ENCODE measurements around the gene ZBTB43. TPM values are rescaled to one million over a fixed set of nuclear protein-coding genes. Genes with fewer than 3 reads are reported as not detected.

The ZBTB43 gene
- total and polyA plus RNA-seq, 4 experiments from 2014 or later: 8.2 to 22.7 (median 15.7) TPM

DNA sequence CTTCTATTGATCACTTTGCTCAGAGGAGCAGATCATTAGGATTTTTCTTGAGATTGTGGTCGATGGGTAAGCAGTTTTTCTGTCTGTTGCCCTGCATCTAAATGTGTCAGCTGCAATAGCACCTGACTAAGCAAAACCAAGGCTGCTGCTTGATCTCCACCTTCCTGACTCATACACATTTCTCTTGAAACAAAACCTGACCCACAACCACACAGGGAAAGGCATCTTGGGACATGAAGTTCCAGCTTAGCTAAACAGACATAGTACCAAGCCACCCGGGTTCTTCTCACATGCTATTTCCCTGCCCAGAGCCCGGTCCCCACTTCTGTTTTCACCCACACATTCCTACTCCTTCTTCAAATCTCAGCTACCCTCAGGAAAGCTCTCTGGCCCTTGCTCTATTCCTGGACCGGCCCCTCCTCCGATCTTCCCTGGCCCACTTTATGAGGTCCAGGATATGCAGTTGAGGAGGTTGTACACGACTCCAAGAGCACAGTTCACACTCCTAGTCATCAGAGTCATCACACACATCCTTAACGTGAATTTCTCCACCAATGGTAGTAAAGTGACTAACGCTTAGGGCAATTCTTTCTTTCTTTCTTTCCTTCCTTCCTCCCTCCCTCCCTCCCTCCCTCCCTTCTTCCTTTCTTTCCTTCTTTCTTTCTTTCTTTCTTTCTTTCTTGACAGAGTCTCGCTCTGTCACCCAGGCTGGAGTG lies 16.0 kb upstream of the ZBTB43 start:
- Histone ChIP-seq H3K4me3 (ENCODE audit: low read length in 2 of 2) (no peak overlapping the region), H3K27ac (ENCODE audit: low read depth, low read length) (no peak overlapping the region), H3K36me3 (ENCODE audit: insufficient read depth, low read length) (no peaks in the 10 kb centered on the region), H3K27me3 (ENCODE audit: insufficient read depth, low read length) (no peaks in the 10 kb centered on the region), H3K9me3 (ENCODE audit: control insufficient read depth in 1 of 2, low read length in 2 of 2) (no peaks in the 10 kb centered on the region), H3K4me1 (ENCODE audit: insufficient read depth, low read length) (no peaks in the 10 kb centered on the region)
- H3K27ac Mint-ChIP-seq: no peak overlapping the region
- H3K4me1 Mint-ChIP-seq: no peaks in the 10 kb centered on the region
- DNase-seq: no peak
- CTCF ChIA-PET (ENCODE audit: partially characterized antibody): interaction anchor here (1.1 to 2.8 kb wide), 2 partner anchors 8 to 83 kb away, joined by 8 to 15 read pairs; no protein-coding TSS in a partner anchor
- peaks cover 0 to 1% (median 0%) of the 10 kb centered on the region in 8 donors for H3K9me3 Mint-ChIP-seq
- no peaks in the 10 kb centered on the region for H3K36me3 Mint-ChIP-seq
- intact Hi-C loops (cut with micrococcal nuclease): no loop called here
- peaks cover 31 to 39% of the 10 kb centered on the region in 2 donors for H3K27me3 Mint-ChIP-seq
- POLR2A ChIA-PET (ENCODE audit: partially characterized antibody): no interaction called here
- H3K4me3 Mint-ChIP-seq: no peak overlapping the region

DNA sequence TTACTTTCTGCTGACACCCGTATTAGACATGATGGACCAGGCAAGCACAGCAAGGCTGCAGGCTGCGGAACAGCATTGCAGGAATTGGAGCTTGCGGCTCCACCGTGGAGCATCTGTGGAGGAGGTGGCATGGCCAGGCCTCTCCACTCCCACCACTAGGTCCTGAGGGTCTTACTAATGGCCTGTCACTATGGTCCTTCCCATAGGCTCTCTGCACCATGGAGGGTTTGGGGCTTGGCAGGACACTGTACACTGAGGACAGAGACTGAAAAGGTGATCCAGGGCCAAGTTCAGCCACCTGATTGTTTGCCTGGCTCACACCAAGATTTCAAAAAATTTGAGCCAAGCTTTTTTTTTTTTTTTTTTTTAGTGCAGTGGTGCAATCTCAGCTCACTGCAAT lies 14.3 kb upstream of the ZBTB43 start:
- Mint-ChIP-seq H3K9me3 (peaks cover 0 to 4% (median 0%) of the 10 kb centered on the region in 8 donors), H3K4me1 (no peaks in the 10 kb centered on the region), H3K27ac (no peak overlapping the region), H3K4me3 (no peak overlapping the region), H3K36me3 (no peaks in the 10 kb centered on the region), H3K27me3 (peaks cover 29 to 37% of the 10 kb centered on the region in 2 donors)
- Histone ChIP-seq H3K27me3 (ENCODE audit: insufficient read depth, low read length) (no peaks in the 10 kb centered on the region), H3K4me3 (ENCODE audit: low read length in 2 of 2) (no peak overlapping the region), H3K27ac (ENCODE audit: low read depth, low read length) (no peak overlapping the region), H3K36me3 (ENCODE audit: insufficient read depth, low read length) (no peaks in the 10 kb centered on the region), H3K9me3 (ENCODE audit: control insufficient read depth in 1 of 2, low read length in 2 of 2) (no peaks in the 10 kb centered on the region), H3K4me1 (ENCODE audit: insufficient read depth, low read length) (no peaks in the 10 kb centered on the region)
- intact Hi-C loops (cut with micrococcal nuclease): no loop called here
- DNase-seq: no peak
- ChIA-PET CTCF (ENCODE audit: partially characterized antibody) (interaction anchor here (0.7 to 2.8 kb wide), 3 partner anchors 10 to 84 kb away, joined by 3 to 15 read pairs (median 10); no protein-coding TSS in a partner anchor), POLR2A (ENCODE audit: partially characterized antibody) (interaction anchor here (1.4 kb wide), 1 partner anchor 14 kb away, joined by 7 read pairs; the partner anchor contains the start of gene ZBTB43)

DNA sequence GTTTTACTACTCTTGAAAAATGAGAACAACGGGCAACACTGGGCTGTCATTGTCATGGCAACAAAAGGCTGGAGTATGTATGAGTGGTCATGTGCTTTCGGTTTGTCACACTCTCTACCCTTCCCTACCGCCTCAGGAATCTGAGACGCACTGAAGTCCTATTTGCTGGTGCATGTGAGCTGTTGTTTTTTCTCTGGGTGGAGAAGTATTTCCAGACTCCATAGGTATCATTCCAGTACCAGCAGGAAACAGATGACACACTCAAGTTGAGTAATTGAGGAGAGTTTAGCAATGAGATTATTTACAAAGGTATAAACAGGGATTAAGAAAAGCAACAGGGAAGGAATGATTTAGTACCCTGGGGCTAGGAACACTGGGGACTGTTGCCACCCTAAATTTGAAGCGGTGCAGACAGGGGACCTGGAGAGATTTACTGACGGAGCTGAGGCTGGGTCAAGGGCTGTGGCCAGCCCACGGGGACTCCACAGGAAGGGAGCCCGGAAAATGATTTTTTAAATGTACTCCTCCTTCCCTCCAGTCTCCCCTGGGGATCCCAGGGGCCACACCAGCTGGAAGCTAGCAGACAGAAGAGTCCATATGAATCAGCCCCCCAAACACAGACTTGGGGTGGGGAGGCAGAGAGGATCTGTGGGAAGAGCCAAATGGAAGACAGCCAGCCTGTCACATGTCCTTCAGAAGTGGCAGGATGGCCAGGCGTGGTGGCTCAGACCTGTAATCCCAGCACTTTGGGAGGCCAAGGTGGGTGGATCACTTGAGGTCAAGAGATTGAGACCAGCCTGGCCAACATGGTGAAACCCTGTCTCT lies 13.2 kb upstream of the ZBTB43 start:
- POLR2A ChIA-PET (ENCODE audit: partially characterized antibody): no interaction called here
- CTCF ChIA-PET (ENCODE audit: partially characterized antibody): interaction anchor here (0.7 to 3.7 kb wide), 3 partner anchors 11 to 86 kb away, joined by 3 to 18 read pairs (median 15); no protein-coding TSS in a partner anchor
- Histone ChIP-seq H3K4me1 (ENCODE audit: insufficient read depth, low read length) (no peaks in the 10 kb centered on the region), H3K27ac (ENCODE audit: low read depth, low read length) (no peak overlapping the region), H3K27me3 (ENCODE audit: insufficient read depth, low read length) (no peaks in the 10 kb centered on the region), H3K9me3 (ENCODE audit: control insufficient read depth in 1 of 2, low read length in 2 of 2) (no peaks in the 10 kb centered on the region), H3K36me3 (ENCODE audit: insufficient read depth, low read length) (no peaks in the 10 kb centered on the region), H3K4me3 (ENCODE audit: low read length in 2 of 2) (no peak overlapping the region)
- Mint-ChIP-seq H3K27ac (no peak overlapping the region), H3K4me1 (no peaks in the 10 kb centered on the region), H3K9me3 (peaks cover 0 to 4% (median 0%) of the 10 kb centered on the region in 8 donors), H3K4me3 (no peak overlapping the region), H3K36me3 (no peaks in the 10 kb centered on the region), H3K27me3 (peaks cover 26 to 34% of the 10 kb centered on the region in 2 donors)
- no peak for DNase-seq
- intact Hi-C loops (cut with micrococcal nuclease): no loop called here

DNA sequence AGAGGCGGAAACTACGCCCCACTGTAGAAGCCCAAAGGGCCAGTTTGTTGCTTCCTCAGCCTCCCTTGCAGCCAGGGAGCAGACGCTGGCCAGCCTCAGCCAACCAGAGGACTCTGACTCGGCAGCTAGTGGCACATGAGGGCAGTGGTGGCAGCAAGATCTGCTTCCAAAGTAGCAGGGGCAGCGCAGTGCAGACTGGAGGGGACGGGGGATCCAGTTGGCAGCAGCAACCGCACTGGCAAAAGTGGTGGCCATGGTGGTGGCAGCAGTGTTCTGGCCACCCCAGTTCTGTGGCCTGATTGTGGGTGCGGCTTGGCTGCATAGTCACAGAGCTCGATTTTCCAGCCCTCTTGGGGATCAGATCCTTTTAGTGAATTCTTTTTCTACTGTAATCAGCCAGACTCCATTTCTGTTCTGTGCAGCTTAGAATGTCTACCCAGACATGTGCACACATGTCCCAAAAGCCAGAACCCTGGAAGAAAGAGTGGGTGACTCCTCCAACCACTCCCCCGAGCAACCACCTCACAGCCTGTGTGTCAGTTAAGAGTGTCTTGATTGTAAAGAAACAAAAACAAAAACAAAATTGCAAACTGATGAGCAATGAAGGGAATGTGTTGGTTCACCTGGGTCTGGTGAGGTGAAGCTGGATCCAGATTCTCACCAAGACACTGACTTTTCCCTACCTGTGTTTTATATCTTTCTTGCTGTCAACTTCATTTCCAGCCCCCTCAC lies 11.0 kb upstream of the ZBTB43 start:
- Histone ChIP-seq H3K36me3 (ENCODE audit: insufficient read depth, low read length) (no peaks in the 10 kb centered on the region), H3K9me3 (ENCODE audit: control insufficient read depth in 1 of 2, low read length in 2 of 2) (no peaks in the 10 kb centered on the region), H3K27ac (ENCODE audit: low read depth, low read length) (no peak overlapping the region), H3K4me1 (ENCODE audit: insufficient read depth, low read length) (no peaks in the 10 kb centered on the region), H3K4me3 (ENCODE audit: low read length in 2 of 2) (no peak overlapping the region), H3K27me3 (ENCODE audit: insufficient read depth, low read length) (no peaks in the 10 kb centered on the region)
- H3K36me3 Mint-ChIP-seq: no peaks in the 10 kb centered on the region
- H3K27me3 Mint-ChIP-seq: peaks cover 22 to 25% of the 10 kb centered on the region in 2 donors
- POLR2A ChIA-PET (ENCODE audit: partially characterized antibody): no interaction called here
- no peak overlapping the region for H3K27ac Mint-ChIP-seq
- H3K4me3 Mint-ChIP-seq: no peak overlapping the region
- H3K9me3 Mint-ChIP-seq: peaks cover 0 to 4% (median 0%) of the 10 kb centered on the region in 8 donors
- intact Hi-C loops (cut with micrococcal nuclease): no loop called here
- no peak for DNase-seq
- CTCF ChIA-PET (ENCODE audit: partially characterized antibody): interaction anchor here (1.6 to 3.7 kb wide), 2 partner anchors 13 to 88 kb away, joined by 4 to 18 read pairs; no protein-coding TSS in a partner anchor
- H3K4me1 Mint-ChIP-seq: no peaks in the 10 kb centered on the region

DNA sequence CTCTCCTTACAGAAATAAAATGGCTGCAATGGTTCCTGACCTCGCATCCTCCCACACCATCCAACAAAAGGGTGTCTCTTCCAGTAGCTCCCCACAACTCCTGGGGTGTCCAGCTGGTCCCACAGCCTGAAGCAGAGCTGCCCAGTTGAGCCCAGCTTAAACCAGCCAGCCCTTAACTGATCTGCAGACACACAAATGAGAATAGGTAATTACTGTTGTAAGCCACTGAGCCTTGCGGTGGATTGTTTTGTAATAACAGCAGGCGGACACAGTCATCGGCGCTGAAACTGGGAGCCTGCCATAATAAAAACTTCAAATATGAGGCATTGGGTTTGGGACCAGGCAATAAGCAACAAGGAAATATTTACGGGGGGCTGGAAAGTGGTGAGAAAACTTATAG lies 10.4 kb upstream of the ZBTB43 start:
- intact Hi-C loops (cut with micrococcal nuclease): no loop called here
- H3K27ac Mint-ChIP-seq: no peak overlapping the region
- Histone ChIP-seq H3K4me1 (ENCODE audit: insufficient read depth, low read length) (no peaks in the 10 kb centered on the region), H3K36me3 (ENCODE audit: insufficient read depth, low read length) (no peaks in the 10 kb centered on the region), H3K27me3 (ENCODE audit: insufficient read depth, low read length) (no peaks in the 10 kb centered on the region), H3K27ac (ENCODE audit: low read depth, low read length) (no peak overlapping the region), H3K4me3 (ENCODE audit: low read length in 2 of 2) (no peak overlapping the region), H3K9me3 (ENCODE audit: control insufficient read depth in 1 of 2, low read length in 2 of 2) (no peaks in the 10 kb centered on the region)
- peaks cover 0 to 4% (median 0%) of the 10 kb centered on the region in 8 donors for H3K9me3 Mint-ChIP-seq
- no peak for DNase-seq
- CTCF ChIA-PET (ENCODE audit: partially characterized antibody): interaction anchor here (1.6 to 3.7 kb wide), 2 partner anchors 13 to 89 kb away, joined by 4 to 18 read pairs; no protein-coding TSS in a partner anchor
- no peaks in the 10 kb centered on the region for H3K4me1 Mint-ChIP-seq
- no peak overlapping the region for H3K4me3 Mint-ChIP-seq
- POLR2A ChIA-PET (ENCODE audit: partially characterized antibody): no interaction called here
- no peaks in the 10 kb centered on the region for H3K36me3 Mint-ChIP-seq
- H3K27me3 Mint-ChIP-seq: peaks cover 22 to 23% of the 10 kb centered on the region in 2 donors

DNA sequence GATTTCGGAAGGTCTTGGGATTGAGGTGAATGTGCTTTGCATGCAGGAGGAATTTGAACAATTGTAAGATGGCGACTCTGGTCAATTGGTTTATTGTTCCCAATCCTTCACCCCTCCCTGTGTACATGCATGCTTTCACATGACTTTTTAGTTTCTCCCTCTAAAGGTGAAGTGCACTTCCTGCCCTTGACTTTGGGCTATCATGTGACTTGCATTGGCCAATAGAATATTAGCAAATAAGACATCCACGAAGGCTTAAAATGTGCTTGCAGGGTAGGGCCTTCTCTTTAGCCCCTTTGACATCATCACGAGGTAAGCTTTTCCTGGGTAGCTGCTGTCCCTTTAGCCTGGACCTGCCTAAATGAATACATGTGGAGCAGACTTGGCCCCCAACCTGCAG lies 8.1 kb upstream of the ZBTB43 start:
- CTCF ChIA-PET (ENCODE audit: partially characterized antibody): interaction anchor here (1.0 to 1.7 kb wide), 2 partner anchors 15 to 92 kb away, joined by 3 to 7 read pairs; no protein-coding TSS in a partner anchor
- POLR2A ChIA-PET (ENCODE audit: partially characterized antibody): no interaction called here
- Histone ChIP-seq H3K27ac (ENCODE audit: low read depth, low read length) (no peak overlapping the region), H3K4me1 (ENCODE audit: insufficient read depth, low read length) (no peaks in the 10 kb centered on the region), H3K27me3 (ENCODE audit: insufficient read depth, low read length) (no peaks in the 10 kb centered on the region), H3K36me3 (ENCODE audit: insufficient read depth, low read length) (no peaks in the 10 kb centered on the region), H3K9me3 (ENCODE audit: control insufficient read depth in 1 of 2, low read length in 2 of 2) (no peaks in the 10 kb centered on the region), H3K4me3 (ENCODE audit: low read length in 2 of 2) (no peak overlapping the region)
- intact Hi-C loops (cut with micrococcal nuclease): no loop called here
- no peaks in the 10 kb centered on the region for H3K4me1 Mint-ChIP-seq
- no peak for DNase-seq
- no peak overlapping the region for H3K4me3 Mint-ChIP-seq
- H3K9me3 Mint-ChIP-seq: peaks cover 0 to 4% (median 0%) of the 10 kb centered on the region in 8 donors
- H3K27ac Mint-ChIP-seq: no peak overlapping the region
- no peaks in the 10 kb centered on the region for H3K36me3 Mint-ChIP-seq
- peaks cover 9 to 12% of the 10 kb centered on the region in 2 donors for H3K27me3 Mint-ChIP-seq
